ENCODE measurements around the gene ASRGL1.

ASRGL1 gene

DNA sequence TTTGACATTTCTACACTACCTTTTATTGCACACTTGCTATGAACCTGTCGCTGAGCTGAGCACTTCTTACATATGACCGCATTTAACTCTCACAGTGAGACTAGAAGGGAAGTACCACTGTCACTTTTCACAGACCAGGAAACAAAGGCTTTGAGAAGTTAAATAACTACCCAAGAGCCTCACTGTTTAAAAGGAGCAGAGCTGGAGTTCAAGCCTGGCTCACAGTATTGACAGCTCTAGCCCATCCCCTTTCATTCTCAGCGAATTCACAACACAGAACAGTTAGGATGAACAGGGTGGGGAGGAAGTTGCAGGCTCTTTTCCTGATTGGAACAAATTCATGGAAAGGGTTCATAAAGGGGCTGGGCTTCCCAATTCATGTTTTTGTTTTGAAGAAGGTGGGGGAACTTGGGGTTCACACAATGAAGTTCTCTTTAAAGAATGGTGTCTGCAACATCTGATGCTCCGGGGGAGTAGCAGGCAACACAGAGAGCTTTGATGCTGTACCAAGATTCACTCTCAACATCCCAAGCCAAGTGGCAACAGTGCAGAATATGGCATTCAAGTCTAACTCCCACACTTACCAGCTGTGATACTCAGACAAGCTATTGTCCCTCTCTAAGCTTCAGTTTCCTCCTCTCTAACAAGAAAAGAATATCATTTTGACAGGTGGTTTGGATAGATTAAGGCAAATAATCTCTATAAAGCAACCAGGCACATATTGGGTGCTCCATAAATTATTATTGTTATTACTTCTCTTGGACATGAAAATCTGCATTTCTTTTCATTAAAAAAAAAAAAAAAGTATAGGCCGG lies 98.8 kb downstream of the ASRGL1 start:
- H4K8ac ChIP-seq (ENCODE audit: low read depth, low read length) = no peak overlapping the region
- H3K56ac ChIP-seq (ENCODE audit: low read length) = no peak overlapping the region
- H4K5ac ChIP-seq (ENCODE audit: low read length) = no peak overlapping the region
- H2AK5ac ChIP-seq (ENCODE audit: low read length) = no peak overlapping the region
- no peak overlapping the region for H3K4me3 ChIP-seq (ENCODE audit: low read length)
- H3K4me1 ChIP-seq (ENCODE audit: control insufficient read depth, low read depth, low read length) = peaks cover 3% of the 10 kb centered on the region
- H3K27me3 ChIP-seq (ENCODE audit: insufficient read depth, low read length, poor library complexity) = no peaks in the 10 kb centered on the region
- no peak overlapping the region for H3K23ac ChIP-seq (ENCODE audit: low read length)
- no peak overlapping the region for H3K9ac ChIP-seq (ENCODE audit: low read length)
- no peak overlapping the region for H3K4me2 ChIP-seq (ENCODE audit: low read length)
- no peaks in the 10 kb centered on the region for H3K79me2 ChIP-seq (ENCODE audit: control insufficient read depth, insufficient read depth, low read length)
- H2BK15ac ChIP-seq (replicated peaks; ENCODE audit: low read depth) = no peak overlapping the region
- no peak overlapping the region for H2BK120ac ChIP-seq (ENCODE audit: low read depth, low read length)
- H3K4ac ChIP-seq (ENCODE audit: low read depth, low read length) = no peak overlapping the region
- no peak overlapping the region for H2BK5ac ChIP-seq (ENCODE audit: low read length)
- DNase-seq = no peak
- H3K27ac ChIP-seq (ENCODE audit: low read depth, low read length) = no peak overlapping the region
- no CpG with 5 or more reads among the region's 5 CpGs for WGBS (ENCODE audit: extremely low coverage, insufficient coverage, low lambda C conversion rate)
- no peaks in the 10 kb centered on the region for H3K36me3 ChIP-seq (ENCODE audit: control insufficient read depth, insufficient read depth, low read length)
- H3K18ac ChIP-seq (ENCODE audit: low read length) = no peak overlapping the region
- no peaks in the 10 kb centered on the region for H3K79me1 ChIP-seq (ENCODE audit: low read length)

GRCh38 chr11:62437616-62438015 lies 100.4 kb downstream of the ASRGL1 start:
- Histone ChIP-seq H3K18ac (ENCODE audit: low read length) (no peak overlapping the region), H3K36me3 (ENCODE audit: control insufficient read depth, insufficient read depth, low read length) (no peaks in the 10 kb centered on the region), H3K4me2 (ENCODE audit: low read length) (no peak overlapping the region), H3K4me1 (ENCODE audit: control insufficient read depth, low read depth, low read length) (peaks cover 3% of the 10 kb centered on the region), H2BK15ac (replicated peaks; ENCODE audit: low read depth) (no peak overlapping the region), H3K79me1 (ENCODE audit: low read length) (no peaks in the 10 kb centered on the region), H3K56ac (ENCODE audit: low read length) (no peak overlapping the region), H4K8ac (ENCODE audit: low read depth, low read length) (no peak overlapping the region), H3K23ac (ENCODE audit: low read length) (no peak overlapping the region), H2BK120ac (ENCODE audit: low read depth, low read length) (no peak overlapping the region), H3K4me3 (ENCODE audit: low read length) (no peak overlapping the region), H3K9ac (ENCODE audit: low read length) (no peak overlapping the region), H3K4ac (ENCODE audit: low read depth, low read length) (no peak overlapping the region), H3K27me3 (ENCODE audit: insufficient read depth, low read length, poor library complexity) (no peaks in the 10 kb centered on the region), H2AK5ac (ENCODE audit: low read length) (no peak overlapping the region), H4K5ac (ENCODE audit: low read length) (no peak overlapping the region), H3K27ac (ENCODE audit: low read depth, low read length) (no peak overlapping the region), H3K79me2 (ENCODE audit: control insufficient read depth, insufficient read depth, low read length) (no peaks in the 10 kb centered on the region), H2BK5ac (ENCODE audit: low read length) (no peak overlapping the region)
- DNase-seq = no peak
- no CpG with 5 or more reads among the region's 1 CpG for WGBS (ENCODE audit: extremely low coverage, insufficient coverage, low lambda C conversion rate)

DNA sequence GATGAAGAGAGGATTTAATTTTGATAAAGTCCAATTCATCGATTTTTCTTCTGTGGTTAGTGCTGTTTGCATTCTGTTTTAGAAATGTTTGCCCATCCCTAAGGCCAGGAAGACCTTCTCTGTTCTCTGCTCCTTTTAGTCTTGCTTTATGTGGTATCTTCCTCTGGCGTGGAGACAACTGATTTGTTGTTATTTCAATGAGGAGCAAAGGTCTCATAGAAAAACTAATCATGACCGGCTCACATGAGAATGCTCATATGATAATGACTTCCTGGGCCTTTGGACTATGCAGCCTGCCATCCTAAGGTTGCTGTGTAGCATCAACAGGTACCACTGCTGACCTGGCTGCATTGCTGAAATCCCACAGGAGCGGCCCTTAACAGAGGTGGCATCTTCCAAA lies 101.4 kb downstream of the ASRGL1 start:
- no peaks in the 10 kb centered on the region for H3K79me2 ChIP-seq (ENCODE audit: control insufficient read depth, insufficient read depth, low read length)
- H3K23ac ChIP-seq (ENCODE audit: low read length) = no peak overlapping the region
- H3K56ac ChIP-seq (ENCODE audit: low read length) = no peak overlapping the region
- H3K27ac ChIP-seq (ENCODE audit: low read depth, low read length) = no peak overlapping the region
- H3K27me3 ChIP-seq (ENCODE audit: insufficient read depth, low read length, poor library complexity) = no peaks in the 10 kb centered on the region
- H3K4ac ChIP-seq (ENCODE audit: low read depth, low read length) = no peak overlapping the region
- H2BK5ac ChIP-seq (ENCODE audit: low read length) = no peak overlapping the region
- no peak for DNase-seq
- no peak overlapping the region for H3K4me2 ChIP-seq (ENCODE audit: low read length)
- no peak overlapping the region for H2AK5ac ChIP-seq (ENCODE audit: low read length)
- H3K18ac ChIP-seq (ENCODE audit: low read length) = no peak overlapping the region
- no peak overlapping the region for H3K9ac ChIP-seq (ENCODE audit: low read length)
- H3K36me3 ChIP-seq (ENCODE audit: control insufficient read depth, insufficient read depth, low read length) = no peaks in the 10 kb centered on the region
- H2BK120ac ChIP-seq (ENCODE audit: low read depth, low read length) = no peak overlapping the region
- no peak overlapping the region for H4K5ac ChIP-seq (ENCODE audit: low read length)
- no peaks in the 10 kb centered on the region for H3K79me1 ChIP-seq (ENCODE audit: low read length)
- H2BK15ac ChIP-seq (replicated peaks; ENCODE audit: low read depth) = no peak overlapping the region
- no peak overlapping the region for H4K8ac ChIP-seq (ENCODE audit: low read depth, low read length)
- H3K4me3 ChIP-seq (ENCODE audit: low read length) = no peak overlapping the region
- WGBS (ENCODE audit: extremely low coverage, insufficient coverage, low lambda C conversion rate) = no CpG with 5 or more reads among the region's 4 CpGs
- peaks cover 3% of the 10 kb centered on the region for H3K4me1 ChIP-seq (ENCODE audit: control insufficient read depth, low read depth, low read length)

GRCh38 chr11:62439785-62440602 lies 102.7 kb downstream of the ASRGL1 start:
- no peak overlapping the region for H4K8ac ChIP-seq (ENCODE audit: low read depth, low read length)
- no peak overlapping the region for H2BK120ac ChIP-seq (ENCODE audit: low read depth, low read length)
- no peaks in the 10 kb centered on the region for H3K79me1 ChIP-seq (ENCODE audit: low read length)
- H3K4me1 ChIP-seq (ENCODE audit: control insufficient read depth, low read depth, low read length) = peaks cover 3% of the 10 kb centered on the region
- DNase-seq = no peak
- no CpG with 5 or more reads among the region's 23 CpGs for WGBS (ENCODE audit: extremely low coverage, insufficient coverage, low lambda C conversion rate)
- H2BK15ac ChIP-seq (replicated peaks; ENCODE audit: low read depth) = no peak overlapping the region
- H2BK5ac ChIP-seq (ENCODE audit: low read length) = no peak overlapping the region
- no peak overlapping the region for H3K4me3 ChIP-seq (ENCODE audit: low read length)
- no peak overlapping the region for H3K23ac ChIP-seq (ENCODE audit: low read length)
- no peak overlapping the region for H3K4ac ChIP-seq (ENCODE audit: low read depth, low read length)
- H3K79me2 ChIP-seq (ENCODE audit: control insufficient read depth, insufficient read depth, low read length) = no peaks in the 10 kb centered on the region
- no peak overlapping the region for H2AK5ac ChIP-seq (ENCODE audit: low read length)
- H4K5ac ChIP-seq (ENCODE audit: low read length) = no peak overlapping the region
- H3K36me3 ChIP-seq (ENCODE audit: control insufficient read depth, insufficient read depth, low read length) = no peaks in the 10 kb centered on the region
- no peak overlapping the region for H3K56ac ChIP-seq (ENCODE audit: low read length)
- H3K27me3 ChIP-seq (ENCODE audit: insufficient read depth, low read length, poor library complexity) = no peaks in the 10 kb centered on the region
- H3K9ac ChIP-seq (ENCODE audit: low read length) = no peak overlapping the region
- H3K27ac ChIP-seq (ENCODE audit: low read depth, low read length) = no peak overlapping the region
- H3K18ac ChIP-seq (ENCODE audit: low read length) = no peak overlapping the region
- H3K4me2 ChIP-seq (ENCODE audit: low read length) = no peak overlapping the region

Measured in mesendoderm (in vitro differentiated cells).